ENCODE measurements around the gene DNA2.

DNA sequence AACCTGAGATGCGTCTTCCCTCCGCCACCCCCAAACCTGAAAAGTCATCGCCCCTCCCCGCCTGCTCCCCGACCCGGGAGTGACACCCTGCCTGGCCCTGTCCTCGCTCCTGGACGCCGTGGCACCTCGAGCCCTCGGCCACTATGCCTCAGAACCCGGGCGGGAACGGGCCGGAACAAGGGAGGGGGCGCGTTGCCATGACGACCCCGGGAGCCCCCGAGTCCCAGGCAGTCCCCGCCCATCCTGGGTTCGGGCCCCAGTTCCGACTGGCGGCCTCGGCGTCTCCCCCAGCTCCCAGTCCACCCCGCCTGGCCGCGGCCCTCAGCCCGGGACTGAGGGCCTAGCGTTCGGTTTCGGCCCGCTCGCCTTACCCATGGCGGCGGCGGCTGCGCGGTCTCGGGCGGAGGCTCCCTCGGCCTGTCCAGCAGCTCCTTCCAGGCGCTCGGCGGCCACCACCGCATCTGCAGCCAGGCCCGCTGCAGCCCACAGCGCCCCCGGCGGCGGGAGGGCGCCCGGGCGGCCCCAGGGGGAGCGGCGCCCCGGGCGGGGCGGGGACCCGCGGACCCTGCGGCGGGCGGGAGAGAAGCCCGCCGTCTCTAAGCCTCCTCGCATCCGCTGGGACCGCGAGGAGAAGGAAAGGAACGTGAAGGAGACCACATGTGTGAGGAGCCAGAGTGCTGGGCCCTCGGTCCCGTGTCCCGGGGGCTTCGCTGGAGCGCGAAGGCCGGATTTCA is 64.8 kb downstream of the DNA2 start, which contains the start of gene RUFY2:
- TF ChIP-seq POLR2A (IDR thresholded peaks at IDR 0.05; ENCODE audit: low read length) (peak; percentile 69), GATA1 (IDR thresholded peaks at IDR 0.05; ENCODE audit: low read depth, low read length) (no peak)

All from erythroblast (primary cell).